PFSK-1 (cell line): ENCODE results near the gene DNAH6.

Source experiments
- FOXP2 ChIP-seq: optimal IDR thresholded peaks from 2 replicates; pipeline ENCODE3; 2011; ENCODE audit warnings: borderline replicate concordance, control low read depth, inconsistent platforms; ENCODE audit not compliant: insufficient read depth; ENCODE audit errors: extremely low read length, extremely low read depth
- POLR2AphosphoS5 ChIP-seq: IDR thresholded peaks from 2 replicates; pipeline ENCODE4 v1.6.1; 2012; ENCODE audit warnings: low read depth, mild to moderate bottlenecking, control low read depth, low read length, moderate library complexity
- REST ChIP-seq, 2 experiments: IDR thresholded peaks; 2 replicates each; pipeline versions ENCODE4 v1.6.1 to v1.8.0; 2011 to 2012; ENCODE audit warnings: low read depth in 2 of 2, low read length in 2 of 2, control low read depth in 1 of 2, inconsistent platforms in 1 of 2, mild to moderate bottlenecking in 1 of 2, moderate library complexity in 1 of 2; ENCODE audit not compliant: insufficient read depth in 1 of 2
- SIN3A ChIP-seq: IDR thresholded peaks from 2 replicates; pipeline ENCODE4 v1.6.1; 2012; ENCODE audit warnings: mild to moderate bottlenecking, low read length, moderate library complexity, borderline replicate concordance; ENCODE audit not compliant: insufficient read depth
- TAF1 ChIP-seq: IDR thresholded peaks from 2 replicates; pipeline ENCODE4 v1.6.1; 2012; ENCODE audit warnings: low read length, control low read depth, borderline replicate concordance; ENCODE audit not compliant: insufficient read depth

- TF ChIP-seq POLR2AphosphoS5 (no peak), REST (IDR thresholded peaks at IDR 0.05; ENCODE audit: insufficient read depth in 1 of 2, low read depth in 2 of 2, low read length in 2 of 2) (no peak), TAF1 (no peak), SIN3A (no peak), FOXP2 (no peak)
Observed at GRCh38 chr2:84700006-84700405, 183.7 kb downstream of the DNAH6 start.
